ENCODE results near the gene PEX5L.
A peak's percentile ranks its signal among the peaks of the same experiment; 100 is the strongest.

GRCh38 chr3:180036671-180037455, at the start of gene PEX5L:
- TF ChIP-seq TAF1 (IDR thresholded peaks at IDR 0.05; ENCODE audit: low read depth) (no peak), RAD21 (conservative IDR thresholded peaks at IDR 0.05) (peak; percentile 55), CTCF (IDR thresholded peaks at IDR 0.05; ENCODE audit: poor library complexity, severe bottlenecking) (no peak), POLR2AphosphoS5 (IDR thresholded peaks at IDR 0.05) (peak; percentile 13), SMC3 (conservative IDR thresholded peaks at IDR 0.05; ENCODE audit: poor library complexity) (peak; percentile 51), EP300 (conservative IDR thresholded peaks at IDR 0.05; ENCODE audit: poor library complexity, severe bottlenecking) (peak; percentile 27)
